Thymus (tissue), 11 donors: ENCODE measurements around the gene VPS13C. TPM values are rescaled to one million over a fixed set of nuclear protein-coding genes. Genes with fewer than 3 reads are reported as not detected.

Experiments used
- DNase-seq, 9 donors: peaks; one replicate each; pipeline ENCODE4 v3.0.0-alpha.2; 2013; ENCODE audit warnings: low spot score in 9 of 9, low read depth in 6 of 9, missing footprints in 1 of 9
- H3K27ac ChIP-seq, 2 donors: one replicate each; pipeline ENCODE4 v1.5.1; 2013; ENCODE audit warnings: control low read depth in 1 of 2, low read depth in 1 of 2, low read length in 1 of 2, mild to moderate bottlenecking in 1 of 2, moderate library complexity in 1 of 2
- H3K27me3 ChIP-seq, 2 donors: one replicate each; pipeline ENCODE4 v1.5.1; 2013; ENCODE audit warnings: low read length in 1 of 2; ENCODE audit not compliant: control insufficient read depth in 2 of 2, insufficient read depth in 1 of 2
- H3K36me3 ChIP-seq, 2 donors: one replicate each; pipeline ENCODE4 v1.5.1; 2013; ENCODE audit warnings: low read length in 1 of 2, mild to moderate bottlenecking in 1 of 2, moderate library complexity in 1 of 2; ENCODE audit not compliant: control insufficient read depth in 2 of 2, insufficient read depth in 2 of 2
- H3K4me1 ChIP-seq, 2 donors: one replicate each; pipeline ENCODE4 v1.5.1; 2013; ENCODE audit warnings: low read length in 2 of 2; ENCODE audit not compliant: control insufficient read depth in 2 of 2, insufficient read depth in 2 of 2
- H3K4me3 ChIP-seq, 2 donors: one replicate each; pipeline ENCODE4 v1.5.1; 2013; ENCODE audit warnings: low read length in 2 of 2, control low read depth in 1 of 2, mild to moderate bottlenecking in 1 of 2
- H3K9me3 ChIP-seq, 2 donors: one replicate each; pipeline ENCODE4 v1.5.1; 2013; ENCODE audit warnings: low read length in 1 of 2, mild to moderate bottlenecking in 1 of 2; ENCODE audit not compliant: control insufficient read depth in 2 of 2, insufficient read depth in 1 of 2
- WGBS: extraction: QIAGEN DNeasy Blood & Tissue Kit; methylation state at CpG from one replicate; pipeline ENCODE4 v1.1.7; 2013; 5-methylcytosine and 5-hydroxymethylcytosine counted together
- polyA plus RNA-seq: library from polyadenylated mRNA; stranded (reverse); fragments of 200-250 nt; gene quantifications from one replicate; pipeline ENCODE4 v1.2.3, GENCODE V29; 2013
- total RNA-seq: library from RNA; stranded (reverse); fragments of 120-200 nt; gene quantifications from one replicate; pipeline ENCODE4 v1.2.4, GENCODE V29; 2013
- donor health status: healthy.

VPS13C gene
- total and polyA plus RNA-seq, 2 donors: 38.1 to 50.9 TPM

DNA sequence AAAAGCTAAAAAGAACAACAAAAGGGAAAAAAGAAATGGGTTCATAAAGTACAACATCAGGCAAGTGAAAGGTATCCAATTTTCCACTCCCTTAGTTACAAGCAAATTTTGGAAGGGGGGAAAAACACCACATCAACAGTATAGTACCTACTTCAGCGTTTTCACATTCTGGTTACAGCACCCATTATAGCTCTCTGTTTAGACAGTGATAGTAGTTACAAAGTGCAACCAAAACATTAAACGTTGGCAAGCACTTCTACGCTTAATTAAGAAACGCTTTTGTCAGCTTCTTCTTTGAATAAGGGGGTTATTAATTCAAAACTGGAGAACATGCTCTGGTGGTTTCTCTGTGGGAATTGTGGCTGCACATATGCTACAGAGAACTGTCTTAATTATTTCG, 180.2 kb downstream of the VPS13C start:
- 97% methylated on average over 5 of the region's 5 CpGs for WGBS
- H3K4me3 ChIP-seq: no peak overlapping the region
- peaks cover 0 to 3% of the 10 kb centered on the region in 2 donors for H3K36me3 ChIP-seq
- H3K4me1 ChIP-seq: no peaks in the 10 kb centered on the region
- H3K27me3 ChIP-seq: no peaks in the 10 kb centered on the region
- no peaks in the 10 kb centered on the region for H3K9me3 ChIP-seq
- H3K27ac ChIP-seq: no peak overlapping the region
- DNase-seq: no peak

DNA sequence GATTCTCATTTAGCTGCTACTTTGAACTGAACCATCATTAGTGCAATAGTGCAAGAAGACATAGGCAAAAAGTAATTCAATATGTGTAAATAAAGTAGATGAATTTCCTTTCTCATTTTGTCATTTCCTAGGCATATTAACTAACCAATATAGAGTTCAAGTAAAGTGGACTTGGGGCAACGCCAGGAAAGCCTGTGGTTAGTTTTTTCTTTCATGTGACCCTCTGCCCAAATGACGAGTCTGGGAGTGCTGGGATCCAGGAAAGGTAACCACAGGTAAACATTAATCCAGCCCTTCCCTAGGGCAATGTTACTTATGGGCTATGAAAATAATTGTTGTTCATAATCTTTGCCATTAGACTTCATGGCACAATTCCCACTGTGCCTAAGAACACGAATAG, 181.0 kb downstream of the VPS13C start:
- Histone ChIP-seq H3K4me1 (no peaks in the 10 kb centered on the region), H3K27ac (no peak overlapping the region), H3K9me3 (no peaks in the 10 kb centered on the region), H3K36me3 (peaks cover 0 to 3% of the 10 kb centered on the region in 2 donors), H3K4me3 (no peak overlapping the region), H3K27me3 (no peaks in the 10 kb centered on the region)
- WGBS: 94% methylated on average over 3 of the region's 3 CpGs
- DNase-seq: no peak

DNA sequence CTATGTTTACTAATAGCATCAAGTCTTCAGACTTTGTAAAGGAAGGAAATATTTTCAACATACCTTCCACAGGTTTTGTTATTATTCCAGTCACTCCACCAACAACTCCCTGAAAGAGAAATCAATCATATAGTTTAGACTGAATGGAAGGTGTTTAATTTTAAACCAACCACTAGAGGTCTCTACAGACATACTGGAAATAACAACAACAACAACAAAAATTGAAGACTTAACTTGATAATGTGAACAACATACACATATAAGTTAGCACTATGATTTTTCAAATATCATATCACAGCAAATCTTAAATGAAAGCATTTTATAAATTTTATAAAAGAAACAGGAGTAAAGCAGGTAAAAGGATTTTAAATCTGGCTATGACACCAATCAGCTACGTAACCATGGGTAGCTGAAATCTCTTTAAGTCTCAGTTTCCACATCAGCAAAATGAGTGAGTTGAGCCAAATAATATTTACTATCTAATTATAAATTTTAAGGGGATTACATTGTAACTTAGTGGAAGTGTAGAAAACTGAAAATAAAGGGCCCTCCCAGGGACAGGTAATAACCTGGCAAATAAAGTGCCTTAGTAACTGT, 188.2 kb downstream of the VPS13C start:
- Histone ChIP-seq H3K4me1 (no peaks in the 10 kb centered on the region), H3K4me3 (no peak overlapping the region), H3K36me3 (peaks cover 6 to 15% of the 10 kb centered on the region in 2 donors), H3K27me3 (no peaks in the 10 kb centered on the region), H3K9me3 (no peaks in the 10 kb centered on the region), H3K27ac (no peak overlapping the region)
- DNase-seq: peak in 3 of 9 donors; percentile 6 to 33 (median 7)
- WGBS: 99% methylated on average over 1 of the region's 1 CpG

DNA sequence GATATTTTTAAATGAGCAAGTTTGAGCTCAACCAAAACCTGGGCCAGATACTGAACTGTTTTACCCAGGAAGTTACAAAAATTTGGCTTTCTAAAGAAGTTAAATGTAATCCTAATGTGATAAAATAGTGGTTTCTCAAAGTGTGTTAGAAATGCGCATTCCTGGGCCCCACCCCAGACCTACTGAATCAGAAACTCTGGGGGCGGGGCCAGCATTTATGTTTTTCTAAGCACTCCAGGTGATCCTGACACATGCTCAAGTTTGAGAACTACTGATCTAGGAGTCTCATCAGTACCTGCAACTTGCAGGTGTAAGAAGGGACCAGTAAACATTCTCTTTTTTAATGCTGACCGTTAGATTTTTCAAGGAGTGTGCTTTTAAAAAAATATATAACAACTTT, 190.6 kb downstream of the VPS13C start:
- Histone ChIP-seq H3K27me3 (no peaks in the 10 kb centered on the region), H3K27ac (no peak overlapping the region), H3K4me1 (no peaks in the 10 kb centered on the region), H3K4me3 (no peak overlapping the region), H3K36me3 (peaks cover 6 to 12% of the 10 kb centered on the region in 2 donors), H3K9me3 (no peaks in the 10 kb centered on the region)
- WGBS: over 99% methylated on average over 3 of the region's 3 CpGs
- no peak for DNase-seq

DNA sequence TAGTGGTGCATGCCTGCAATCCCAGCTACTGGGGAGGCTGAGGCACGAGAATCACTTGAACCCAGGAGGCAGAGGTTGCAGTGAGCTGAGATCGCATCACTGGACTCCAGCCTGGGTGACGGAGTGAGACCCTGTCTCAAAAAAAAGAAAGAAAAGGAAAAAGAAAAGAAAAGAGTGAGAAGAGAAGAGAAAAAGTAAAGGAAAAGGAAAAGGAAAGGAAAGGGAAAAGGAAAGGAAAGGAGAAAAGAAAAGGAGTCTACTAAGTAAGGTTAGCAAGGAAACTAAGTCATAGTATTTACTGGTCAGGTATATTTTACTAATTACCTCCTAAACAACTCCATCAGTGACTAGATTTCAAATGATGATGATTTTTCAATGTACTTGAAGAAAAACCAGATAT, 198.3 kb downstream of the VPS13C start:
- no peak overlapping the region for H3K4me3 ChIP-seq
- H3K27me3 ChIP-seq: no peaks in the 10 kb centered on the region
- no peak for DNase-seq
- 97% methylated on average over 3 of the region's 3 CpGs for WGBS
- H3K9me3 ChIP-seq: no peaks in the 10 kb centered on the region
- H3K27ac ChIP-seq: no peak overlapping the region
- H3K36me3 ChIP-seq: peaks cover 0 to 3% of the 10 kb centered on the region in 2 donors
- H3K4me1 ChIP-seq: no peaks in the 10 kb centered on the region

DNA sequence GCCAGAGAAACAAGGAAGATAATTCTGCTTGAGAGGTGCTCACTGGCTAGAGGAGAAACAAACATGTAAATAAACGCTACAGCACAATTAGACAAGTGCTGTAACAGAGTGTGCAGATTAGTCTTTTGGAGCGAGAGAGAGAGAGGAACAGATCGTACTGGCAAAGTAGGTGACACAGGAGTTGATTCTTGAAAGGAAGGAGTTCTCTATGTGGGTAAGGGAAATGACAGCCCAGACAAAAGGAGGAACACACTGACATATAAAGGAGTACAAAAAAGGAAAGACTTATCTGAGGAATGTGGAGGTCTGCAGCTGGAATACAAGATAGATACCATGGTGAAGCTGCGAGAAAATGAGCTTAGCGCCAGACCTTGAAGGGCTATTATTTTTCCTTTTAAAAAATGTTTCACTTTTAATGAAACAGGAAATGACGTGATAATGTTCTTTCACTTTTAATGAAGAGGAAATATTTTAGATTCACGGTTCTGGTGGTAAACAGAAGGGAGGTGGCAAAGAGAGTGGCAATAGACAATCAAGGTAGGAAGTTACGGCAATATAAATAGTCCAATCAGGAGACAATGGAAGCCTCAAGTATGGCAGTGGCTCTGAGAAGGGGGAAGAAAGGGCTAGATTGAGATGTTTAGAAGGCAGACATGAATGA, 202.9 kb downstream of the VPS13C start:
- Histone ChIP-seq H3K27ac (peak overlapping the region in 1 of 2 donors; percentile 2), H3K36me3 (peaks cover 0 to 3% of the 10 kb centered on the region in 2 donors), H3K27me3 (no peaks in the 10 kb centered on the region), H3K4me3 (no peak overlapping the region), H3K9me3 (no peaks in the 10 kb centered on the region), H3K4me1 (no peaks in the 10 kb centered on the region)
- 94% methylated on average over 8 of the region's 8 CpGs for WGBS
- DNase-seq: no peak

DNA sequence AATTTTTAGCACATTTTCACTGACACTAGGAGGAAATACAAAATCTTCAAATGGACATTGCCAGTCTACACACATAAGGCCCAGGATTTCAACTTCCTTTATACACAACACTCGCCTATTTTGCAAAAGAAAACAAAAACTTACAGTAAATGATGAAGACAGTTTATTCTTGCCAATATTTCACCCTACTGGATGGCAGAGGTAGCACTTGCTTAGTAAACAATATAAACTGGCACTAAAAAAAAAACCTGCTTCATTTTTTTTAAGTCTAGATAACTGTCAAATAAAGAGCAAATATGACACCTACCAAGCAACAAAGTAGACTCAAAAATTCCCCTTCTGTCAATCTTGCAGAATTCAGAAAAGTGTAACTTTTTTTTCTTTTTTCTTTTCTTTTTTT, 204.0 kb downstream of the VPS13C start:
- peaks cover 0 to 3% of the 10 kb centered on the region in 2 donors for H3K36me3 ChIP-seq
- 100% methylated on average over 1 of the region's 1 CpG for WGBS
- H3K9me3 ChIP-seq: no peaks in the 10 kb centered on the region
- H3K27me3 ChIP-seq: no peaks in the 10 kb centered on the region
- no peak for DNase-seq
- H3K27ac ChIP-seq: no peak overlapping the region
- H3K4me1 ChIP-seq: no peaks in the 10 kb centered on the region
- no peak overlapping the region for H3K4me3 ChIP-seq

DNA sequence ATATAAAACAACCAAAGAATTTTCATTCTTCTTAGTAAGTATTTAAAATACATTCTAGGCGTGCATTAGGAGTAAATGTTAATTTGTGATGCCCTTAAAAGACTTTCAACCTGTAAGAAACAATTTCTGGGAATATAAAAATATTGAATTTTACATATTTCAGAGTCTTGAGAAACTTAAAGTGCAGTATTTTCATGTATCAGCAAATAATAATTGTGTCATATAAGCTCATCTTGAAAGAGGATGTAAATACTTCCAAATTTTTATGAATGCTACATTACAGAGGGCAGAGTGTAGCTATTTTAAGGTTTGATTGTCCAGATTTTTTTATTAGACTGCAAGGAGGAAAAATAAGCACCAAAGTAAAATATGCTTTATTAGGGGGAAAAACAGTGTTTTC, 207.1 kb downstream of the VPS13C start:
- 95% methylated on average over 1 of the region's 1 CpG for WGBS
- Histone ChIP-seq H3K9me3 (no peaks in the 10 kb centered on the region), H3K36me3 (peaks cover 0 to 3% of the 10 kb centered on the region in 2 donors), H3K27me3 (no peaks in the 10 kb centered on the region), H3K27ac (no peak overlapping the region), H3K4me1 (no peaks in the 10 kb centered on the region), H3K4me3 (no peak overlapping the region)
- DNase-seq: no peak

DNA sequence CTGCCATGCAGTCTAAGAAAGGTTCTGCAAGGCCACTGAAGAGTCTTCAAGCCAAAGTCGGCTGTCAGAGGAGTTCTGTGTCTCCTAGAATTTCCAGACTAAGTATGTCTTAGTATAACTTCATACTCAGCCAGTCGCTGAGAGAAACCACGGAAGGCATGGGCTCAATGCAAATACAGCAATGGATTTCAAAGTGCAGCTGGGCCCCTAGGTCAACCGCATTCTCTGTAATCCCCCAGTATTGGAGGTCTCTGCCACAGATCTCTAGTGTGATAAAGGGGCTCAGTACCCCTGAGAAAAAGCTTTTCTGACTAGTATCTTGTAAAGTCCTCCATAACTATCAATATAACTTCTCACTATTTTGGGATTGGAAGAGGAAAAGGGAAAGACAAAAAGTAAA, 208.3 kb downstream of the VPS13C start:
- WGBS: 94% methylated on average over 4 of the region's 4 CpGs

More for the DNA sequence above, 208.3 kb downstream of the VPS13C start:
- Histone ChIP-seq H3K27me3 (no peaks in the 10 kb centered on the region), H3K27ac (no peak overlapping the region), H3K4me1 (no peaks in the 10 kb centered on the region), H3K4me3 (no peak overlapping the region), H3K36me3 (peaks cover 0 to 3% of the 10 kb centered on the region in 2 donors), H3K9me3 (no peaks in the 10 kb centered on the region)
- DNase-seq: peak in 4 of 9 donors; percentile 9 to 60 (median 20)
